Loucy (cell line): ENCODE measurements around the gene ZNF765.
A peak's percentile ranks its signal among the peaks of the same experiment; 100 is the strongest.

Experiments
- H2AFZ ChIP-seq: fragments of 200-600 bp; sonication (generic); 2 replicates; pipeline ENCODE4 v1.6.0; 2016; ENCODE audit warnings: antibody characterized with exemption, mild to moderate bottlenecking, low read length, moderate library complexity
- H3F3A ChIP-seq: fragments of 200-600 bp; 2 replicates; pipeline ENCODE4 v1.6.0; 2016; ENCODE audit warnings: antibody characterized with exemption, low read depth, mild to moderate bottlenecking
- H3K27me3 ChIP-seq: fragments of 200-600 bp; sonication (generic); 2 replicates; pipeline ENCODE4 v1.6.1; 2014; ENCODE audit warnings: low read length, mild to moderate bottlenecking; ENCODE audit not compliant: insufficient read depth, poor library complexity, severe bottlenecking
- H3K36me3 ChIP-seq: fragments of 200-600 bp; sonication (generic); 2 replicates; pipeline ENCODE4 v1.6.1; 2016; ENCODE audit warnings: low read length; ENCODE audit not compliant: insufficient read depth
- H3K4me1 ChIP-seq: fragments of 200-600 bp; sonication (generic); 2 replicates; pipeline ENCODE4 v1.5.1; 2014; ENCODE audit warnings: low read length, mild to moderate bottlenecking; ENCODE audit not compliant: insufficient read depth, poor library complexity, severe bottlenecking
- H3K4me2 ChIP-seq: fragments of 200-600 bp; sonication (generic); 2 replicates; pipeline ENCODE4 v1.6.0; 2014; ENCODE audit warnings: antibody characterized with exemption, low read length, low read depth, mild to moderate bottlenecking; ENCODE audit not compliant: poor library complexity, severe bottlenecking
- H3K4me3 ChIP-seq: fragments of 200-600 bp; sonication (generic); 2 replicates; pipeline ENCODE4 v1.5.1; 2014; ENCODE audit warnings: low read length, mild to moderate bottlenecking, mixed read lengths; ENCODE audit not compliant: poor library complexity, severe bottlenecking
- H3K79me2 ChIP-seq: fragments of 200-600 bp; sonication (generic); 2 replicates; pipeline ENCODE4 v1.6.1; 2014; ENCODE audit warnings: low read length; ENCODE audit not compliant: insufficient read depth
- H3K9ac ChIP-seq: fragments of 200-600 bp; sonication (generic); 2 replicates; pipeline ENCODE4 v1.6.0; 2014; ENCODE audit warnings: mild to moderate bottlenecking, low read depth, low read length, moderate library complexity; ENCODE audit not compliant: poor library complexity, severe bottlenecking
- H3K9me2 ChIP-seq: fragments of 200-600 bp; sonication (generic); replicated peaks from 2 replicates; pipeline ENCODE4 v1.6.1; 2016; ENCODE audit warnings: low read depth, low read length, mixed read lengths
- H3K9me3 ChIP-seq: fragments of 200-600 bp; sonication (generic); 2 replicates; pipeline ENCODE4 v1.6.1; 2014; ENCODE audit warnings: mild to moderate bottlenecking, antibody characterized with exemption, low read length, low read depth; ENCODE audit not compliant: insufficient read depth
- H4K20me1 ChIP-seq: fragments of 200-600 bp; sonication (generic); 2 replicates; pipeline ENCODE4 v1.6.0; 2014; ENCODE audit warnings: antibody characterized with exemption, low read length, mild to moderate bottlenecking; ENCODE audit not compliant: insufficient read depth, poor library complexity, severe bottlenecking
- CTCF ChIP-seq: fragments of 200-600 bp; sonication (generic); conservative IDR thresholded peaks from 2 replicates; pipeline ENCODE4 v1.5.1; 2014; ENCODE audit warnings: mild to moderate bottlenecking, antibody characterized with exemption, low read length
- EZH2phosphoT487 ChIP-seq: fragments of 200-600 bp; IDR thresholded peaks from 2 replicates; pipeline ENCODE4 v1.6.1; 2018; ENCODE audit warnings: antibody characterized with exemption, mild to moderate bottlenecking, moderate library complexity, borderline replicate concordance

The ZNF765 gene

GRCh38 chr19:53365134-53365898 is 29.6 kb upstream of the ZNF765 start, which contains the start of gene ZNF525:
TSS of gene ZNF525 (plus strand) at chr19:53365705. CDS start at chr19:53372282, 6,577 bp downstream.
- no peaks in the 10 kb centered on the region for H3K9me2 ChIP-seq
- peak within 1 kb of the TSS; percentile 100 for H2AFZ ChIP-seq
- TF ChIP-seq CTCF (no peak), EZH2phosphoT487 (no peak)
- no peaks in the 10 kb centered on the region for H3K27me3 ChIP-seq
- H3K9me3 ChIP-seq, result no peaks in the 10 kb centered on the region
- H3F3A ChIP-seq, result no peaks in the 10 kb centered on the region
- H3K4me3 ChIP-seq, result peak within 1 kb of the TSS; percentile 99
- no peaks in the 10 kb centered on the region for H3K36me3 ChIP-seq
- peaks cover 8% of the 10 kb centered on the region for H3K4me1 ChIP-seq
- peak within 1 kb of the TSS; percentile 90 for H3K4me2 ChIP-seq
- H3K79me2 ChIP-seq, result peaks cover 11% of the 10 kb centered on the region; the same call in 1 of the 2 replicates
- H4K20me1 ChIP-seq, result no peaks in the 10 kb centered on the region
- peak within 1 kb of the TSS; percentile 89 for H3K9ac ChIP-seq

- H3K4me2 ChIP-seq, result peak overlapping the region; percentile 90
- no peaks in the 10 kb centered on the region for H3K36me3 ChIP-seq
- H3K9me2 ChIP-seq, result no peaks in the 10 kb centered on the region
- H3K9me3 ChIP-seq, result no peaks in the 10 kb centered on the region
- peaks cover 8% of the 10 kb centered on the region for H3K4me1 ChIP-seq
- no peaks in the 10 kb centered on the region for H3K27me3 ChIP-seq
- peak overlapping the region; percentile 100 for H2AFZ ChIP-seq
- peak overlapping the region; percentile 99 for H3K4me3 ChIP-seq
- TF ChIP-seq CTCF (no peak), EZH2phosphoT487 (no peak)
- no peaks in the 10 kb centered on the region for H4K20me1 ChIP-seq
- no peaks in the 10 kb centered on the region for H3F3A ChIP-seq
- H3K79me2 ChIP-seq, result peaks cover 11% of the 10 kb centered on the region; the same call in 1 of the 2 replicates
- H3K9ac ChIP-seq, result peak overlapping the region; percentile 89
Observed at GRCh38 chr19:53365899-53366493, 29.0 kb upstream of the ZNF765 start.

GRCh38 chr19:53372196-53372595 is 22.8 kb upstream of the ZNF765 start:
- Histone ChIP-seq H3K36me3 (no peaks in the 10 kb centered on the region; the same call in 1 of the 2 replicates), H3K4me2 (no peak overlapping the region), H3K9me3 (no peaks in the 10 kb centered on the region), H3K9me2 (no peaks in the 10 kb centered on the region), H3K4me3 (no peak overlapping the region), H3K79me2 (peaks cover 3% of the 10 kb centered on the region; the same call in 1 of the 2 replicates), H2AFZ (no peak overlapping the region), H3K4me1 (no peaks in the 10 kb centered on the region), H3K27me3 (no peaks in the 10 kb centered on the region), H4K20me1 (no peaks in the 10 kb centered on the region), H3F3A (no peaks in the 10 kb centered on the region), H3K9ac (no peak overlapping the region)
- TF ChIP-seq CTCF (no peak), EZH2phosphoT487 (no peak)
